ENCODE data around the gene PUSL1. TPM values are rescaled to one million over a fixed set of nuclear protein-coding genes. Genes with fewer than 3 reads are reported as not detected.

The PUSL1 gene
- polyA plus RNA-seq, 6 donors from 2014 or later, result 7.2 to 17.2 (median 11.9) TPM

- peaks cover 19 to 30% (median 20%) of the 10 kb centered on the region in 3 donors for H3K4me1 Mint-ChIP-seq
- no peaks in the 10 kb centered on the region for H3K36me3 Mint-ChIP-seq
- no peaks in the 10 kb centered on the region for H3K9me3 Mint-ChIP-seq
- DNase-seq, result no peak
- peak overlapping the region in 1 of 6 donors; percentile 66 for H3K27ac Mint-ChIP-seq
- no peak for ATAC-seq (ENCODE audit: low read depth in 2 of 2)
- peak overlapping the region in 7 of 8 donors; percentile 20 to 92 (median 84) for H3K4me3 Mint-ChIP-seq
- H3K27me3 Mint-ChIP-seq, result no peaks in the 10 kb centered on the region
These were observed 3.8 kb upstream of the PUSL1 start for GRCh38 chr1:1304331-1305299.

GRCh38 chr1:1305300-1306069, 2.9 kb upstream of the PUSL1 start:
- Mint-ChIP-seq H3K27me3 (no peaks in the 10 kb centered on the region), H3K9me3 (no peaks in the 10 kb centered on the region), H3K4me3 (peak overlapping the region; percentile 75 to 93 (median 88)), H3K27ac (peak overlapping the region; percentile 42 to 83 (median 70)), H3K36me3 (no peaks in the 10 kb centered on the region), H3K4me1 (peaks cover 19 to 30% (median 20%) of the 10 kb centered on the region in 3 donors)
- ATAC-seq (ENCODE audit: low read depth in 2 of 2) (peak; percentile 30 to 43), DNase-seq (peak; percentile 65)

- H3K4me1 Mint-ChIP-seq, result peaks cover 19 to 30% (median 20%) of the 10 kb centered on the region in 3 donors
- H3K27me3 Mint-ChIP-seq, result no peaks in the 10 kb centered on the region
- no peaks in the 10 kb centered on the region for H3K36me3 Mint-ChIP-seq
- DNase-seq (no peak), ATAC-seq (ENCODE audit: low read depth in 2 of 2) (no peak)
- no peaks in the 10 kb centered on the region for H3K9me3 Mint-ChIP-seq
- H3K27ac Mint-ChIP-seq, result peak overlapping the region; percentile 75 to 94 (median 80)
- peak overlapping the region; percentile 75 to 93 (median 88) for H3K4me3 Mint-ChIP-seq
These were observed 2.2 kb upstream of the PUSL1 start for GRCh38 chr1:1306070-1306660.

- Mint-ChIP-seq H3K27ac (peak overlapping the region; percentile 76 to 94 (median 84)), H3K4me3 (peak overlapping the region; percentile 75 to 93 (median 88)), H3K36me3 (no peaks in the 10 kb centered on the region), H3K4me1 (peaks cover 19 to 30% (median 20%) of the 10 kb centered on the region in 3 donors), H3K27me3 (no peaks in the 10 kb centered on the region), H3K9me3 (no peaks in the 10 kb centered on the region)
- ATAC-seq (ENCODE audit: low read depth in 2 of 2), result no peak
- DNase-seq, result no peak
These were observed 1.6 kb upstream of the PUSL1 start for GRCh38 chr1:1306661-1307260.

GRCh38 chr1:1307261-1307922, 1.0 kb upstream of the PUSL1 start:
- Mint-ChIP-seq H3K9me3 (no peaks in the 10 kb centered on the region), H3K27ac (peak overlapping the region in 5 of 6 donors; percentile 81 to 94 (median 86)), H3K27me3 (no peaks in the 10 kb centered on the region), H3K4me3 (peak overlapping the region; percentile 79 to 93 (median 88)), H3K36me3 (no peaks in the 10 kb centered on the region), H3K4me1 (peaks cover 19 to 30% (median 20%) of the 10 kb centered on the region in 3 donors)
- no peak for DNase-seq
- no peak for ATAC-seq (ENCODE audit: low read depth in 2 of 2)

GRCh38 chr1:1308756-1309250, 406 bp downstream of the PUSL1 start:
- Mint-ChIP-seq H3K27ac (peak overlapping the region; percentile 70 to 96 (median 86)), H3K36me3 (no peaks in the 10 kb centered on the region), H3K9me3 (no peaks in the 10 kb centered on the region), H3K4me3 (peak overlapping the region; percentile 79 to 95 (median 86)), H3K27me3 (no peaks in the 10 kb centered on the region), H3K4me1 (peaks cover 19 to 30% (median 20%) of the 10 kb centered on the region in 3 donors)
- ATAC-seq (ENCODE audit: low read depth in 2 of 2) (no peak), DNase-seq (no peak)

GRCh38 chr1:1309251-1310108, 1.1 kb downstream of the PUSL1 start:
- H3K27me3 Mint-ChIP-seq, result no peaks in the 10 kb centered on the region
- H3K4me3 Mint-ChIP-seq, result peak overlapping the region; percentile 34 to 89 (median 74)
- H3K27ac Mint-ChIP-seq, result peak overlapping the region in 3 of 6 donors; percentile 42 to 79 (median 47)
- no peaks in the 10 kb centered on the region for H3K36me3 Mint-ChIP-seq
- ATAC-seq (ENCODE audit: low read depth in 2 of 2) (no peak), DNase-seq (no peak)
- peaks cover 18 to 28% (median 20%) of the 10 kb centered on the region in 3 donors for H3K4me1 Mint-ChIP-seq
- no peaks in the 10 kb centered on the region for H3K9me3 Mint-ChIP-seq

GRCh38 chr1:1310109-1310385, 1.6 kb downstream of the PUSL1 start:
- no peaks in the 10 kb centered on the region for H3K36me3 Mint-ChIP-seq
- peak overlapping the region in 7 of 8 donors; percentile 19 to 89 (median 70) for H3K4me3 Mint-ChIP-seq
- H3K4me1 Mint-ChIP-seq, result peaks cover 18 to 26% (median 20%) of the 10 kb centered on the region in 3 donors
- H3K9me3 Mint-ChIP-seq, result no peaks in the 10 kb centered on the region
- ATAC-seq (ENCODE audit: low read depth in 2 of 2) (no peak), DNase-seq (no peak)
- no peaks in the 10 kb centered on the region for H3K27me3 Mint-ChIP-seq
- H3K27ac Mint-ChIP-seq, result no peak overlapping the region

GRCh38 chr1:1310476-1311053, 2.2 kb downstream of the PUSL1 start:
- no peak for DNase-seq
- no peak for ATAC-seq (ENCODE audit: low read depth in 2 of 2)
- H3K4me1 Mint-ChIP-seq, result peaks cover 15 to 23% (median 21%) of the 10 kb centered on the region in 3 donors
- H3K9me3 Mint-ChIP-seq, result no peaks in the 10 kb centered on the region
- no peaks in the 10 kb centered on the region for H3K36me3 Mint-ChIP-seq
- peak overlapping the region in 2 of 6 donors; percentile 49 to 65 for H3K27ac Mint-ChIP-seq
- H3K4me3 Mint-ChIP-seq, result peak overlapping the region in 6 of 8 donors; percentile 24 to 87 (median 76)
- H3K27me3 Mint-ChIP-seq, result no peaks in the 10 kb centered on the region

- H3K4me1 Mint-ChIP-seq, result peaks cover 8 to 14% (median 14%) of the 10 kb centered on the region in 3 donors
- no peaks in the 10 kb centered on the region for H3K36me3 Mint-ChIP-seq
- peak overlapping the region in 1 of 6 donors; percentile 38 for H3K27ac Mint-ChIP-seq
- no peaks in the 10 kb centered on the region for H3K27me3 Mint-ChIP-seq
- H3K4me3 Mint-ChIP-seq, result peak overlapping the region in 3 of 8 donors; percentile 63 to 87 (median 72)
- ATAC-seq (ENCODE audit: low read depth in 2 of 2), result no peak
- no peak for DNase-seq
- no peaks in the 10 kb centered on the region for H3K9me3 Mint-ChIP-seq
These were observed 3.0 kb downstream of the PUSL1 start for GRCh38 chr1:1311107-1312104.
